Astrocyte (in vitro differentiated cells and primary cell): Measurements from ENCODE around the gene ADAMTS13. TPM values are rescaled to one million over a fixed set of nuclear protein-coding genes. Genes with fewer than 3 reads are reported as not detected.

Experiments
- DNase-seq: peaks from one replicate; pipeline ENCODE4 v3.0.0-alpha.2; 2010; ENCODE audit warnings: low read depth
- FAIRE-seq: peaks from 2 replicates; lab custom pipeline; 2011; peaks lifted over from hg19 to GRCh38; lab: Jason Lieb, UNC
- H2AFZ ChIP-seq: 2 replicates; pipeline ENCODE4 v1.6.0; 2012; ENCODE audit warnings: low read depth, low read length, inconsistent platforms
- H3K27ac ChIP-seq: 2 replicates; pipeline ENCODE4 v1.5.1; 2011; ENCODE audit warnings: low read depth, low read length, inconsistent platforms
- H3K27me3 ChIP-seq: 2 replicates; pipeline ENCODE4 v1.6.0; 2011; ENCODE audit warnings: low read length, inconsistent platforms; ENCODE audit not compliant: insufficient read depth
- H3K36me3 ChIP-seq: 2 replicates; pipeline ENCODE4 v1.5.1; 2011; ENCODE audit warnings: low read length, inconsistent platforms; ENCODE audit not compliant: insufficient read depth
- H3K4me1 ChIP-seq: 2 replicates; pipeline ENCODE4 v1.5.1; 2011; ENCODE audit warnings: low read length, inconsistent platforms; ENCODE audit not compliant: insufficient read depth
- H3K4me2 ChIP-seq: 2 replicates; pipeline ENCODE4 v1.6.0; 2012; ENCODE audit warnings: low read length, inconsistent platforms
- H3K4me3 ChIP-seq: 2 replicates; pipeline ENCODE4 v1.5.1; 2011; ENCODE audit warnings: low read depth, mild to moderate bottlenecking, low read length, inconsistent platforms; ENCODE audit not compliant: insufficient read depth
- H3K79me2 ChIP-seq: 2 replicates; pipeline ENCODE4 v1.6.0; 2012; ENCODE audit warnings: mild to moderate bottlenecking, low read length, inconsistent platforms; ENCODE audit not compliant: insufficient read depth
- H3K9ac ChIP-seq: 2 replicates; pipeline ENCODE4 v1.6.0; 2012; ENCODE audit warnings: mild to moderate bottlenecking, low read length, inconsistent platforms
- H3K9me3 ChIP-seq: 2 replicates; pipeline ENCODE4 v1.5.1; 2012; ENCODE audit warnings: low read depth, mild to moderate bottlenecking, low read length, inconsistent platforms; ENCODE audit not compliant: insufficient read depth
- H4K20me1 ChIP-seq: 2 replicates; pipeline ENCODE4 v1.6.0; 2012; ENCODE audit warnings: low read length, inconsistent platforms; ENCODE audit not compliant: insufficient read depth
- H3K27ac Mint-ChIP-seq: one replicate; pipeline ENCODE4 v1.8.0; 2021; ENCODE audit warnings: mild to moderate bottlenecking, mixed read lengths; ENCODE audit not compliant: unreplicated experiment
- H3K27me3 Mint-ChIP-seq: one replicate; pipeline ENCODE4 v1.8.0; 2021; ENCODE audit warnings: low read depth, mixed read lengths; ENCODE audit not compliant: unreplicated experiment
- H3K36me3 Mint-ChIP-seq: one replicate; pipeline ENCODE4 v1.8.0; 2021; ENCODE audit warnings: low read depth, mixed read lengths; ENCODE audit not compliant: unreplicated experiment
- H3K4me1 Mint-ChIP-seq: one replicate; pipeline ENCODE4 v1.8.0; 2021; ENCODE audit warnings: low read depth, mixed read lengths; ENCODE audit not compliant: unreplicated experiment
- H3K4me3 Mint-ChIP-seq: one replicate; pipeline ENCODE4 v1.8.0; 2021; ENCODE audit warnings: mild to moderate bottlenecking, moderate library complexity, mixed read lengths; ENCODE audit not compliant: unreplicated experiment
- H3K9me3 Mint-ChIP-seq: one replicate; pipeline ENCODE4 v1.8.0; 2021; ENCODE audit warnings: mild to moderate bottlenecking, mixed read lengths; ENCODE audit not compliant: unreplicated experiment
- EZH2 ChIP-seq: IDR thresholded peaks from 2 replicates; pipeline ENCODE4 v1.6.1; 2012; ENCODE audit warnings: mild to moderate bottlenecking, low read length, inconsistent platforms; ENCODE audit not compliant: insufficient read depth
- total RNA-seq: library from RNA; stranded (reverse); gene quantifications from 2 replicates; pipeline ENCODE4 v1.2.1, GENCODE V29; 2021
- TF ChIP-seq, protein P1 (sequence below): IDR thresholded peaks from 2 replicates; pipeline ENCODE4 v1.5.1; 2011; ENCODE audit warnings: low read depth, mild to moderate bottlenecking, inconsistent platforms, low read length, moderate library complexity; ENCODE audit not compliant: insufficient read depth

The ADAMTS13 gene
- total RNA-seq, 1 donor from 2014 or later: 5.6 TPM

- no peak overlapping the region for H3K4me2 ChIP-seq
- FAIRE-seq: no peak
- peaks cover 12% of the 10 kb centered on the region for H4K20me1 ChIP-seq
- no peaks in the 10 kb centered on the region for H3K27me3 Mint-ChIP-seq
- TF ChIP-seq, protein P1, sequence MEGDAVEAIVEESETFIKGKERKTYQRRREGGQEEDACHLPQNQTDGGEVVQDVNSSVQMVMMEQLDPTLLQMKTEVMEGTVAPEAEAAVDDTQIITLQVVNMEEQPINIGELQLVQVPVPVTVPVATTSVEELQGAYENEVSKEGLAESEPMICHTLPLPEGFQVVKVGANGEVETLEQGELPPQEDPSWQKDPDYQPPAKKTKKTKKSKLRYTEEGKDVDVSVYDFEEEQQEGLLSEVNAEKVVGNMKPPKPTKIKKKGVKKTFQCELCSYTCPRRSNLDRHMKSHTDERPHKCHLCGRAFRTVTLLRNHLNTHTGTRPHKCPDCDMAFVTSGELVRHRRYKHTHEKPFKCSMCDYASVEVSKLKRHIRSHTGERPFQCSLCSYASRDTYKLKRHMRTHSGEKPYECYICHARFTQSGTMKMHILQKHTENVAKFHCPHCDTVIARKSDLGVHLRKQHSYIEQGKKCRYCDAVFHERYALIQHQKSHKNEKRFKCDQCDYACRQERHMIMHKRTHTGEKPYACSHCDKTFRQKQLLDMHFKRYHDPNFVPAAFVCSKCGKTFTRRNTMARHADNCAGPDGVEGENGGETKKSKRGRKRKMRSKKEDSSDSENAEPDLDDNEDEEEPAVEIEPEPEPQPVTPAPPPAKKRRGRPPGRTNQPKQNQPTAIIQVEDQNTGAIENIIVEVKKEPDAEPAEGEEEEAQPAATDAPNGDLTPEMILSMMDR: no peak
- TF ChIP-seq EZH2: no peak
- peaks cover 4% of the 10 kb centered on the region for H3K36me3 Mint-ChIP-seq
- H3K9me3 Mint-ChIP-seq: no peaks in the 10 kb centered on the region
- H3K4me3 Mint-ChIP-seq: no peak overlapping the region
- H3K79me2 ChIP-seq: no peaks in the 10 kb centered on the region
- H3K27me3 ChIP-seq: no peaks in the 10 kb centered on the region
- H3K27ac Mint-ChIP-seq: no peak overlapping the region
- H3K9me3 ChIP-seq: no peaks in the 10 kb centered on the region
- no peaks in the 10 kb centered on the region for H3K4me1 ChIP-seq
- DNase-seq: no peak
- no peaks in the 10 kb centered on the region for H3K36me3 ChIP-seq
- H3K27ac ChIP-seq: no peak overlapping the region
- H3K4me1 Mint-ChIP-seq: no peaks in the 10 kb centered on the region
- H3K4me3 ChIP-seq: no peak overlapping the region
- H3K9ac ChIP-seq: no peak overlapping the region
- no peak overlapping the region for H2AFZ ChIP-seq
Observed at GRCh38 chr9:133468374-133468773, 46.2 kb downstream of the ADAMTS13 start.

GRCh38 chr9:133468777-133469421 is 46.7 kb downstream of the ADAMTS13 start:
- H3K36me3 ChIP-seq: no peaks in the 10 kb centered on the region
- Mint-ChIP-seq H3K9me3 (no peaks in the 10 kb centered on the region), H3K27ac (no peak overlapping the region), H3K4me1 (no peaks in the 10 kb centered on the region), H3K27me3 (no peaks in the 10 kb centered on the region), H3K4me3 (no peak overlapping the region), H3K36me3 (peaks cover under 1% of the 10 kb centered on the region)
- no peaks in the 10 kb centered on the region for H3K9me3 ChIP-seq
- no peak overlapping the region for H3K4me3 ChIP-seq
- peaks cover 9% of the 10 kb centered on the region for H4K20me1 ChIP-seq
- DNase-seq (no peak), FAIRE-seq (no peak)
- no peak for TF ChIP-seq EZH2
- TF ChIP-seq, protein P1: no peak
- H2AFZ ChIP-seq: no peak overlapping the region
- no peak overlapping the region for H3K9ac ChIP-seq
- H3K79me2 ChIP-seq: no peaks in the 10 kb centered on the region
- no peak overlapping the region for H3K4me2 ChIP-seq
- no peak overlapping the region for H3K27ac ChIP-seq
- no peaks in the 10 kb centered on the region for H3K27me3 ChIP-seq
- no peaks in the 10 kb centered on the region for H3K4me1 ChIP-seq

DNA sequence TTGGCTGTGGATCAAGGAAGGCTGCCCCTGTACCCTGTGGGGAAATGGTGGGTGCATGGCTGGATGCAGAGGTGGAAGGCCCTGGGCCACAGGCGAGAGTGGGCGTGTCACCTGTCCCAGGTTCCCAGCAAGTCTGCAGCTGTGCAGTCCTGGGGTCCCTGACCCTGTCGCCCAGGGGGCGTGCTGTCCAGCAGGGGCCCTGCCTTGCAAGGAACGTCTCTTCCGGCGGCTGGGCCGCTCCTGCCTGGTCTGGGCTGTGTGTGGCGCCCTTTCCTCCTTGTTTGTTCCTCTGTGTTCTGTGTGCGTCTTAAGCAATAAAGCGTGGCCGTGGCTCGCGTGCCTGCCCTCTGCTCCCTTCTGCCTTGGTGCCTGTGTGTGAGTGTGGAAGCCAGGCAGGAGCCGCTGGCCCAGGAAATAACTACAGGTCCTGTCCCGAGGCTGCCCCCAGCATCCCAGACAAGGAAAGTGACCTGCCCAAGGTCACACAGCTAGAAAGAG is 48.3 kb downstream of the ADAMTS13 start:
- no peak overlapping the region for H3K9ac ChIP-seq
- H3K27me3 ChIP-seq: no peaks in the 10 kb centered on the region
- Mint-ChIP-seq H3K9me3 (no peaks in the 10 kb centered on the region), H3K27ac (no peak overlapping the region), H3K27me3 (no peaks in the 10 kb centered on the region), H3K36me3 (peaks cover 2% of the 10 kb centered on the region), H3K4me3 (no peak overlapping the region), H3K4me1 (no peaks in the 10 kb centered on the region)
- H4K20me1 ChIP-seq: peaks cover 5% of the 10 kb centered on the region
- no peaks in the 10 kb centered on the region for H3K36me3 ChIP-seq
- no peak overlapping the region for H3K27ac ChIP-seq
- H2AFZ ChIP-seq: no peak overlapping the region
- FAIRE-seq (no peak), DNase-seq (no peak)
- no peaks in the 10 kb centered on the region for H3K9me3 ChIP-seq
- H3K79me2 ChIP-seq: no peaks in the 10 kb centered on the region
- H3K4me2 ChIP-seq: no peak overlapping the region
- H3K4me1 ChIP-seq: no peaks in the 10 kb centered on the region
- H3K4me3 ChIP-seq: no peak overlapping the region
- TF ChIP-seq EZH2: no peak
- TF ChIP-seq, protein P1: no peak
